ENCODE results near the gene LSP1.

DNA sequence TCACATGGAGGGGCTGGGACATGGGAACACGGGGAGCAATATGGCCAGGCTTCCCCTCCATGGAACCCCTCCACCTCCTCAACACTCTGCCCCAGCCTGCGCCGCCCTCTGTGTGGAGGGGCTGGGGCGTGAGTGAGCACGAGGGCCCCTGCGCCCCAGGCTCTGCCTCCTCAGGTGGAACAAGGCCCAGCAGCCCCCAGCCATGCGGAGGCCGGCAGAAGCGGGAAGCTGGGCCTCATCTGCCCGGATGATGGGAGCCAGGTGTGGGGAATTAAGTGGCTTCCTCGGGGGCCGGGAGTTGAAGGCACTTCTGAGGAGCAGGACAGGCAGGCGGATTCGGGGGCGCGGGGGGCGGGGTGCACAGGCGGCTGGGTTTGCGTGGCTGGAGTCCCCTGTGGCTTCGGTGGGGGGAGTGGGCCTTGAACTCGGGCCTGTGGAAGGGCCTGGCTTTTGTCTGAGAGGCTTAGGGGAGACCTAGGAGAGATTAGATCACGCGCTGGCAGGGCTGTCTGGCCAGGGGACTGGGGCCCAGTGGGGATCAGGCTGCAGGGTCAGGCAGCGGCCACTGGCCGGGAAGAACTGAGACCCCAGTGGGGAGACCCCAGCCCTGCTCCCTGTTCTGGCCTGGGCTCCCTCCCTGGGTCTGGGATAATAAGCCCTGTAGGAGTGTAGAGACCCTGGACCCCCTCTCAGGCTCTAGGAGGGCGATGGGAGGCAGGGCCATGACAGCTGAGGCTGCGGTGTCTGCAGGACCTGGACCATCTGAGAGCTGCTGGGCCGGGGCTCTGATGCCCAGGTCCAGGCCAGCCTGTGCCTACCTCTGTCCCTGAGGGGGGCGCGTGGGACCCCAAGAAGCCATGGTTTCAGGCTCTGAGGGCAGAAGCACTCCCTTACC is 25.5 kb downstream of the LSP1 start:
- TF ChIP-seq POLR2AphosphoS5 (IDR thresholded peaks at IDR 0.05; ENCODE audit: low read depth, low read length) (no peak), POLR2A (IDR thresholded peaks at IDR 0.05; ENCODE audit: low read depth, low read length) (no peak)
